GM10248 (cell line): ENCODE data around the gene FTCD.

Experiments
- CTCF ChIA-PET: fragments of 300-600 bp; sonication (Branson Sonifier 250); formaldehyde crosslinking; extraction: SDS; loops from one replicate; lab custom pipeline; 2021; ENCODE audit warnings: antibody characterized with exemption; lab: Yijun Ruan, JAX
- POLR2A ChIA-PET: fragments of 350-650 bp; sonication (Branson Sonifier 250); formaldehyde crosslinking; extraction: SDS; loops from one replicate; lab custom pipeline; 2020; ENCODE audit warnings: antibody characterized with exemption; lab: Yijun Ruan, JAX
- DNase-seq: peaks from one replicate; pipeline ENCODE4 v3.0.0; 2012; ENCODE audit errors: extremely low spot score
- TF ChIP-seq, protein P1 (sequence below): IDR thresholded peaks from 2 replicates; pipeline ENCODE4 v1.5.1; 2012; ENCODE audit warnings: mild to moderate bottlenecking, low read depth; ENCODE audit errors: extremely low read depth, missing control alignments, control extremely low read depth

Gene FTCD

DNA sequence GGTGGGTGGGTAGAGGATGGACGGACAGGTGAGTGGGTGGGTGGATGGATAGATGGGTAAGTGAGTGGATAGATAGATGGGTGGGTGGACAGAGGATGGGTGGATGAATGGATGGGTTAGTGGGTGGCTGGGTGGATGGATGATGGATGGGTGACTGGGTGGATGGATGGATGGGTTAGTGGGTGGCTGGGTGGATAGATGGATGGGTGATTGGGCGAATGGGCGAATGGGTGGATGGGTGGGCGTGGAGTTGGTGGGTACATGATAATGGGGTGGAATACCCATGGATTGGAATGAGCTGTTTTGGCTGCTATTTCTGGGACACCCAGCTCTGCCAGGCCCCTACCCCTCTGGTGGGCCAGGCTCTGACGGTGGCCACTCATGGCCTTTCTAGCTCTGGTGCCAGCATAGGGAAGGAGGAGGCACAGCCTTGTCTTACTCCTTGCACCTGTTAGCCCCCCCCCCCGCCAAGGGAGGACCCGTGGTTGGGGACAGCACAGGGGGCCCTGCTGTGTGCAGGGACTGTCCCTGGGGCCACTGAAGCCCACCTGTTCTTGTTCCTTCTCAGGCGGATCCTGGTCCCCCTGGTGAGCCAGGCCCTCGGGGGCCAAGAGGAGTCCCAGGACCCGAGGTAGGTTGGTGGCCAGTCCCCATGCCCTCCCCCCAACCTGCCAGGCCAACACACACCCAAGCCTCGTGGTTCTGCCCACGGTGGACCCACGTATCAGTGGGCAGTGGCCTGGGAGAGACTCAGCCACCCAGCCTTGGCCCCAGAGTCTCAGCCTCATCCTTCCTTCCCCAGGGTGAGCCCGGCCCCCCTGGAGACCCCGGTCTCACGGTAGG lies 31.1 kb downstream of the FTCD start:
- TF ChIP-seq, protein P1, sequence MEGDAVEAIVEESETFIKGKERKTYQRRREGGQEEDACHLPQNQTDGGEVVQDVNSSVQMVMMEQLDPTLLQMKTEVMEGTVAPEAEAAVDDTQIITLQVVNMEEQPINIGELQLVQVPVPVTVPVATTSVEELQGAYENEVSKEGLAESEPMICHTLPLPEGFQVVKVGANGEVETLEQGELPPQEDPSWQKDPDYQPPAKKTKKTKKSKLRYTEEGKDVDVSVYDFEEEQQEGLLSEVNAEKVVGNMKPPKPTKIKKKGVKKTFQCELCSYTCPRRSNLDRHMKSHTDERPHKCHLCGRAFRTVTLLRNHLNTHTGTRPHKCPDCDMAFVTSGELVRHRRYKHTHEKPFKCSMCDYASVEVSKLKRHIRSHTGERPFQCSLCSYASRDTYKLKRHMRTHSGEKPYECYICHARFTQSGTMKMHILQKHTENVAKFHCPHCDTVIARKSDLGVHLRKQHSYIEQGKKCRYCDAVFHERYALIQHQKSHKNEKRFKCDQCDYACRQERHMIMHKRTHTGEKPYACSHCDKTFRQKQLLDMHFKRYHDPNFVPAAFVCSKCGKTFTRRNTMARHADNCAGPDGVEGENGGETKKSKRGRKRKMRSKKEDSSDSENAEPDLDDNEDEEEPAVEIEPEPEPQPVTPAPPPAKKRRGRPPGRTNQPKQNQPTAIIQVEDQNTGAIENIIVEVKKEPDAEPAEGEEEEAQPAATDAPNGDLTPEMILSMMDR: no peak
- POLR2A ChIA-PET: no interaction called here
- DNase-seq: no peak
- CTCF ChIA-PET: interaction anchor here (0.9 kb wide), 1 partner anchor 19 kb away, joined by 3 read pairs; no protein-coding TSS in a partner anchor

DNA sequence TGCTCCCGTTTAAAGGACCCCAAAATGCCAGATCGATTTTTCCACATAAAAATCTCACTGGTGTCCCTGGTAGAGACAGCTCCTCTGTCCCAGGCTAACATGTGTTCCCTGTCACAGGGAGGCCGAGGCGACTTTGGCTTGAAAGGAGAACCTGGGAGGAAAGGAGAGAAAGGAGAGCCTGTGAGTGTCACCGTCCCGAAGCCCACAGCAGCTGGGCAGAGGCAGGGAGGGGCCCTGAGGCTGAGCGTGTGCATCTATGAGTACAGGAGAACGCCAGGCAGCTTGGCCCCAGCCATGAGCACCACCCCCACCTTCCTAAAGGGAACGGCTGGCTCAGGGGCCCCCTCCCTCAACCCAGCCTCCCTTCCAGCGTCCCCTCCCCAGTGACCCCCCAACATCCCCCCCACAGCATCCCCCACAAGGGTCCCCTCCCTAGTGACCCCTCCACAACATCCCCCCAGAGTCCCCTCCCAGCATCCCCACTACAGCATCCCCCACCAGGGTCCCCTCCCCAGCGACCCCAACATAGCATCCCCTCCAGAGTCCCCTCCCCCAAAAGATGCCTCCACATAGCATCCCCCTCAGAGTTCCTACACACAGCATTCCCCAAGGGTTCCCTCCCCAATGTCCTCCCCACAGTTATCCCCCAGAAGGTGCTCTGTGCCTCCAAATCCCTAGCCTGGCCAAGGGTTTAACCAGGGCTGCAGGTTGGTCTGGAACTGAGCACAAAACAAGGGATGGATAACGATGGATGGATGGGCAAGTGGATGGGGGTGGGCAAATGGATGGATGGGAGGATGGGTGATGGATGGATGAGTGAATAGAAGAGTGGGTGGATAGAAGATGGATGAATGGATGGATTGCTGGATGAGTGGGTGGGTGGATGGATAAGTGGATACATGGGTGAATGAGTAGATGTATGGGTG lies 32.4 kb downstream of the FTCD start:
- DNase-seq: no peak
- TF ChIP-seq, protein P1: no peak
- POLR2A ChIA-PET: no interaction called here
- CTCF ChIA-PET: no interaction called here

DNA sequence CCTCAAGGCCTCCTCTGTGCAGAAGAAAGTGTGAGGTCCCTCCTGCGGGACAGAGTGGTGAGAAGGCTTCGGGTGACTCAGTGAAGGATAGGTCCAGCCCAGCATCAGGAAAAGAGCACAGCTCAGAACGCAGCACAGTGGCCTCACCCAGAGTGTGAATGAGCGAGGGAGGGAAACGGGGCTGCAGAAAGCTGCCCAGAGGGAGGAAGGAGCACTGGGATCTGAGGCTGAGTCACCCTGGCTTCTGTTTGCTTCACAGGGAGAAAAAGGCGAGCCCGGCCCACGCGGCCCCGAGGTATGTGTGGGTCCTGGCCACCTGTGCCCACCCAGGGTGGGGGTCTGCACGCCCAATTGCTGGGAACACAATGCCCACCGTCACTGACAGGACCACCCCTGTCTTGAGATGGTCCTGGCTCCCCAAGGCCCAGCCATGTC lies 33.1 kb downstream of the FTCD start:
- no peak for DNase-seq
- TF ChIP-seq, protein P1: no peak
- ChIA-PET POLR2A (no interaction called here), CTCF (no interaction called here)

DNA sequence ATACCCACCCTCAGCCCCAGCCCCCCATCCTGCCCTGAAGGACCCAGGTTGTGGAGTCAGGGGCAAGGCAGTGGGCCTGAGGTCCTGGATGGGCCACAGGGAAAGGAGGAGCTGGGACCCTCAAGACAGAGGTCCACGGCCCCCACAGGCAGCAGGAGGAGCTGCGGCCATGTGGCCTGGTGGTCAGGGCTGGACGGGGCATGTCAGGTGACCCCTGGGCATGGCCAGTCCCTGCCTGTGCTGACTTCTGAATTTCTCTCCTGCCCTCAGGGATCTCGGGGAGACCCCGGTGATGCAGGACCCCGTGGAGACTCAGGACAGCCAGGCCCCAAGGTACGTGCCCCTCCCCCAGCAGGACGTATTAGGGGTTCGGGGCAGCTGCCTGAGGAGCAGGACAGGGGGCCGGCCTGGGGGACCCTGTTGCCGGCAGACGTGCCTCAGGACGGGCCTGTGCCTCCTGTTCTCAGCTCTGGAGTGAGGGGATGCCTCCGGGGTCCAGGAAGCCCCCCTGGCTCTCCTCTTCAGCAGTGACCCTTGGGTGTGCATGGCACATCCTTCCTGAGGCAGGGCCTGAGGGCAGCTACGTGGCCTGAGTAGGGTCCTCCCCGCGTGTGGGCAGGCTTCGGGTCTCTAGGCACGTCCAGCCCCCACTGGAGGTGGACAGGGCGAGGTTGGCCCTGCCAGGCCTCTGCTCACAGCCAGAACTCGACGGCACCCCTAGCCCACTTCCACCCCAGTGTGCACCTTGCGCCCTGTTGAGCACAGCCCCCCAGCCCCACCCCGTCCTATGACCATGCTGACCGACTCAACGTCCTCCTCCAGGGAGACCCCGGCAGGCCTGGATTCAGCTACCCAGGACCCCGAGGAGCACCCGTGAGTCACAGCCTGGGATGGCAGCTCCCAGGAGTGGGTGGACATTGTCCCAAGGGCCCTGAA lies 33.8 kb downstream of the FTCD start:
- ChIA-PET CTCF (no interaction called here), POLR2A (no interaction called here)
- TF ChIP-seq, protein P1: no peak
- no peak for DNase-seq

DNA sequence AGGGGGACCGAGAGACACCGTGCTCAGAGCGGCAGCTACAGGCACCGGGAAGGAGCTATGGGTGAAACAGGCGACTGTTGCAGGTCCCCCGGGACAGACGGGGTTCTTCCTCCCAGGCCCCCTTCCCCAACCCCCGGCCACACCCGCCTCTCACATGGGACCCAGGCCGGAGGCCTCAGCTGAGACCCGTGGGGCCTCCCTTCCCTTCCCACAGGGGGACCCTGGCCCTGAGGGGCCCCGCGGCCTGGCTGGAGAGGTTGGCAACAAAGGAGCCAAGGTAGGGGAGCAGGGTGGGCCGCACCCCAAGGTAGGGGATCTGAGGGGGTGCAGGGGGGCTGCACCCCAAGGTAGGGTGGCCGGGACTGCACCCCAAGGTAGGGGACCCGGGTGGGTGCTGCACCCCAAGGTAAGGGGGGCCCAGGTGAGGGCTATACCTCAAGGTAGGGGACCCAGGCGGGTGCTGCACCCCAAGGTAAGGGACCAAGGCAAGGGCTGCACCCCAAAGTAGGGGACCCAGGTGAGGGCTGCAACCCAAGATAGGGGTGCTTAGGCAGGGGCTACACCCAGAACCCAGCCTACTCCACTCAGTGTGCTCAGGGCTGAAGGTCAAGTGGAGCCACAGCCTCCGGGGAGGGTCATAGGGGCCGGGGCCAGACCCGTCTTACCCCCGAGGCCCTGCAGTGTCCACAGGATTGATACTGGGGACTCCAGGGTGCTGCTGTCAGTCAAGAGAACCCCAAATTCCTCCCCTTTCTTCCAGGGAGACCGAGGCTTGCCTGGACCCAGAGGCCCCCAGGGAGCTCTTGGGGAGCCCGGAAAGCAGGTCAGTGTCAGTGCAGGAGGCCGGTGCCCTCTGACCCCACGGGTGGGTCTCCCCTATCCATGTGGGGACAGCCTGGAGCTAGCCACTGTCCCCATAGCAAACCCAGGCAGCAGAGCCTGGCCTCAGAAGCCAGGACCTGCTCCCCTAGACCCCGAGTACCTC lies 34.8 kb downstream of the FTCD start:
- ChIA-PET CTCF (no interaction called here), POLR2A (no interaction called here)
- TF ChIP-seq, protein P1: no peak
- no peak for DNase-seq
